Uterus (tissue), 2 donors: ENCODE results near the gene PRKAB2.

ENCODE experiments used
- CTCF ChIP-seq, 4 experiments: fragments of 200-600 bp in 2 of 4; fragments of 450-650 bp in 2 of 4; sonication (generic) in 2 of 4; IDR thresholded peaks; one replicate each; pipeline ENCODE4 v1.5.1; 2016 to 2019; ENCODE audit warnings: antibody characterized with exemption in 4 of 4, mild to moderate bottlenecking in 2 of 4, moderate library complexity in 1 of 4
- POLR2A ChIP-seq, 2 donors: fragments of 450-650 bp; IDR thresholded peaks; one replicate each; pipeline ENCODE4 v1.6.1; 2016; ENCODE audit warnings: antibody characterized with exemption in 2 of 2, mild to moderate bottlenecking in 1 of 2, moderate library complexity in 1 of 2

DNA sequence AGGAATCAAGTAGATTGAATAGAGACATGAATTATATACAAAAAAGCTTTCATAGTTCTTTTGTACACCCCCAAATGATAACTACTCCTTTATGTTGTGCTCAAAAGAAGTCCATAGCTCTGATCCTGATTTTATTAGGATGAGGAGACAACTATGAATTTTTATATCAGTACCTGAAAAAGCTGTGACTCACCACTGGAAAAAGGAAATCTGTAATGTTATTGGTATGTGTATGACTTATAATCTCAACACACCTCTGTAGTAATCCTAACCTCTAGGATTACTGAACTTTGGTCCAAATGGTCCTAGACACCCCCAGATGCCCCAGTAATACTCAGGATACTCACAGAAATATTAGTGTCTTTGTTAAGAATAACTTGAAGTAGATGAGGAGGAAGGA is 10.2 kb downstream of the PRKAB2 start:
- TF ChIP-seq CTCF (IDR thresholded peaks at IDR 0.05) (no peak), POLR2A (IDR thresholded peaks at IDR 0.05) (no peak)
